Endothelial cell of umbilical vein (primary cell): Measurements from ENCODE around the gene GSDME. TPM values are rescaled to one million over a fixed set of nuclear protein-coding genes. Genes with fewer than 3 reads are reported as not detected.
A peak's percentile ranks its signal among the peaks of the same experiment; 100 is the strongest.

ENCODE experiments used
- BruUV-seq: library from RNA; stranded (reverse); fragments of 400-500 nt; replicated peaks from 2 replicates; lab custom pipeline; 2021; lab: Mats Ljungman, UMichigan
- CTCF ChIA-PET: fragments of 300-600, 350-600 bp; sonication (Branson Sonifier 250); formaldehyde crosslinking; loops from one replicate; lab custom pipeline; 2021; ENCODE audit warnings: antibody characterized with exemption, inconsistent platforms; lab: Charles Lee
- POLR2A ChIA-PET: fragments of 300-600, 350-600 bp; sonication (Branson Sonifier 250); formaldehyde crosslinking; loops from one replicate; lab custom pipeline; 2021; ENCODE audit warnings: antibody characterized with exemption, inconsistent platforms; lab: Charles Lee
- DNase-seq: peaks from one replicate; pipeline ENCODE4 v3.0.0-alpha.2; 2011; ENCODE audit warnings: low read depth, low spot score
- FAIRE-seq: peaks from 2 replicates; lab custom pipeline; 2011; peaks lifted over from hg19 to GRCh38; lab: Jason Lieb, UNC
- H2AFZ ChIP-seq: 2 replicates; pipeline ENCODE4 v1.6.0; 2012; ENCODE audit warnings: low read depth, low read length, control low read depth, inconsistent platforms
- H3K27ac ChIP-seq: 2 replicates; pipeline ENCODE4 v1.5.1; 2011; ENCODE audit warnings: low read depth, mild to moderate bottlenecking, control low read depth, low read length, moderate library complexity; ENCODE audit not compliant: insufficient read depth
- H3K27me3 ChIP-seq, 2 experiments: 2 replicates each; pipeline versions ENCODE4 v1.6.0 to v1.6.1; 2011; ENCODE audit warnings: low read length in 2 of 2, mixed read lengths in 1 of 2; ENCODE audit not compliant: control insufficient read depth in 2 of 2, insufficient read depth in 2 of 2
- H3K36me3 ChIP-seq, 2 experiments: 2 replicates in 1 of 2; 3 replicates in 1 of 2; pipeline ENCODE4 v1.5.1; 2011; ENCODE audit warnings: low read length in 2 of 2, mild to moderate bottlenecking in 1 of 2, moderate library complexity in 1 of 2; ENCODE audit not compliant: control insufficient read depth in 2 of 2, insufficient read depth in 2 of 2; ENCODE audit errors: extremely low read depth in 1 of 2
- H3K4me1 ChIP-seq: 3 replicates; pipeline ENCODE4 v1.5.1; 2011; ENCODE audit warnings: mild to moderate bottlenecking, low read length; ENCODE audit not compliant: control insufficient read depth, insufficient read depth; ENCODE audit errors: extremely low read depth
- H3K4me2 ChIP-seq: 2 replicates; pipeline ENCODE4 v1.6.1; 2011; ENCODE audit warnings: low read length, control low read depth, mixed read lengths; ENCODE audit not compliant: insufficient read depth
- H3K4me3 ChIP-seq, 3 experiments: fragments of 200-600 bp in 1 of 3; sonication (generic), shearing (Covaris generic) in 1 of 3; replicated peaks in 1 of 3; 2 replicates each; pipeline ENCODE4 v1.5.1; 2011 to 2016; ENCODE audit warnings: control low read depth in 3 of 3, low read length in 3 of 3, mild to moderate bottlenecking in 2 of 3, inconsistent platforms in 1 of 3, low read depth in 1 of 3, moderate library complexity in 1 of 3; ENCODE audit not compliant: insufficient read depth in 1 of 3
- H3K79me2 ChIP-seq: 2 replicates; pipeline ENCODE4 v1.6.0; 2012; ENCODE audit warnings: low read length, inconsistent platforms; ENCODE audit not compliant: control insufficient read depth, insufficient read depth
- H3K9ac ChIP-seq: replicated peaks from 2 replicates; pipeline ENCODE3; 2011; ENCODE audit warnings: low read length, control low read depth; ENCODE audit not compliant: insufficient read depth; ENCODE audit errors: extremely low read depth
- H3K9me1 ChIP-seq: replicated peaks from 3 replicates; pipeline ENCODE4 v1.6.0; 2011; ENCODE audit warnings: mild to moderate bottlenecking, low read length; ENCODE audit not compliant: control insufficient read depth, insufficient read depth; ENCODE audit errors: extremely low read depth
- H3K9me3 ChIP-seq: replicated peaks from 2 replicates; pipeline ENCODE4 v1.5.1; 2012; ENCODE audit warnings: low read length, inconsistent platforms; ENCODE audit not compliant: control insufficient read depth, insufficient read depth
- H4K20me1 ChIP-seq: replicated peaks from 2 replicates; pipeline ENCODE3; 2011; ENCODE audit warnings: mild to moderate bottlenecking, low read length; ENCODE audit not compliant: control insufficient read depth, insufficient read depth; ENCODE audit errors: extremely low read depth
- CTCF ChIP-seq, 2 donors: IDR thresholded peaks; 1 replicate in 1 of 2; 2 replicates in 1 of 2; pipeline ENCODE4 v1.5.1; 2011; ENCODE audit warnings: low read length in 2 of 2, mild to moderate bottlenecking in 2 of 2, moderate library complexity in 2 of 2, control low read depth in 1 of 2, inconsistent platforms in 1 of 2, low read depth in 1 of 2; ENCODE audit not compliant: insufficient read depth in 1 of 2; ENCODE audit errors: extremely low read depth in 1 of 2
- EZH2 ChIP-seq: IDR thresholded peaks from 2 replicates; pipeline ENCODE4 v1.6.1; 2012; ENCODE audit warnings: borderline replicate concordance, low read depth, mild to moderate bottlenecking, moderate library complexity, low read length, inconsistent platforms; ENCODE audit not compliant: severe bottlenecking
- FOS ChIP-seq: IDR thresholded peaks from 2 replicates; pipeline ENCODE4 v1.6.1; 2011; ENCODE audit warnings: mild to moderate bottlenecking, low read length, moderate library complexity, borderline replicate concordance; ENCODE audit not compliant: insufficient read depth
- GATA2 ChIP-seq: IDR thresholded peaks from 2 replicates; pipeline ENCODE4 v1.7.0; 2011; ENCODE audit warnings: low read depth, mild to moderate bottlenecking, moderate library complexity, mixed read lengths, low read length; ENCODE audit not compliant: insufficient read length, insufficient read depth
- JUN ChIP-seq: IDR thresholded peaks from 2 replicates; pipeline ENCODE4 v1.6.1; 2011; ENCODE audit warnings: borderline replicate concordance, low read depth; ENCODE audit not compliant: insufficient read length, insufficient read depth
- MYC ChIP-seq: IDR thresholded peaks from one replicate; pipeline ENCODE4 v1.6.1; 2011; ENCODE audit warnings: mild to moderate bottlenecking, low read depth, low read length
- POLR2AphosphoS5 ChIP-seq: IDR thresholded peaks from 2 replicates; pipeline ENCODE4 v1.6.1; 2012; ENCODE audit warnings: low read depth, mild to moderate bottlenecking, control low read depth, low read length, moderate library complexity; ENCODE audit not compliant: insufficient read depth
- dilution Hi-C: fragments of 300-500 bp; cut with MboI; formaldehyde crosslinking; loops from one replicate; pipeline ENCODE4 v1.15.0; 2019; ENCODE audit warnings: low sequenced_read_pairs; ENCODE audit not compliant: extremely low pct_ligation_motif_present
- intact Hi-C: fragments of 100-400 bp; cut with micrococcal nuclease; formaldehyde crosslinking; loops from one replicate; pipeline ENCODE4 v1.10.0; 2022
- polyA plus RNA-seq, 4 experiments: library from polyadenylated mRNA; depleted of rRNA in 3 of 4; stranded (reverse) in 3 of 4; unstranded in 1 of 4; fragments of >200 nt; gene quantifications; 2 replicates each; pipeline versions ENCODE4 v1.2.1 to v1.2.3, GENCODE V29; 2011 to 2012; ENCODE audit warnings: missing spikeins in 1 of 4
- total RNA-seq: library from RNA; stranded (reverse); gene quantifications from 2 replicates; pipeline ENCODE4 v1.2.3, GENCODE V29; 2021

Gene GSDME
- total and polyA plus RNA-seq, 2 donors (not counting 3 experiments of a cell fraction or from before 2014, with no cell fraction given), result 21.1 to 23.4 TPM

DNA sequence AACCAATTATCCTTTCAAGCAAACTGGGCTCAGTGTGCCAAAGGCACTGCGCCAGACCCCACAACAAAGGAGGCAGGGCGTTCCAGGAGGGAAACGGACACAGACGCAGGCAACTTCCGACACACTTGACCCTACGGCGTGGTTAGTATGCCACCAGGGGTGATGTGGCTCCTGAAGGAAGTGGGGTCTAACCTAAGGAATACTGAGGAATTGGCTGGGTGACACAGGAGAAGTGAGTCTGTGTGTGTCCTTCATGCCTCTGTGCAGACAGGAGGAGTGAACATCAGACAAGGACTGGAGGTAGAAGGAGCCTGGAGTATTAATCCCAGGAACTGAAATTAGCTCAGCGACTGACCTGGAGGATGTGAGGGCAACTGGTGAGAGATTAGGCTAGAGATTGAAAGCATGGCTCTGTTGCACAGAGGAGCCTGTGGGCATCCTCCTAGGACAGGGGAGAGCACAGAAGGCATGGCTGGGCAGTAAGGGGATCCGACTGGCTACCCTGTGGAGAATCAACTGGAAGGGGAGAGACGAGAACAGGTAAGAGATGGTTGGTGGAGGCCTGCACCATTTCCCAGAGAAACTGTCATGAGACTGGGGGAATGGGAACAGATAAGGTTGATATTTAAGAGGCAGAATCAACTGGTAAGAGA is 27.8 kb downstream of the GSDME start:
- TF ChIP-seq JUN, result no peak
- TF ChIP-seq GATA2, result peak; percentile 78
- no peak for TF ChIP-seq EZH2
- TF ChIP-seq CTCF (IDR thresholded peaks at IDR 0.05; ENCODE audit: extremely low read depth in 1 of 2, insufficient read depth in 1 of 2, low read depth in 1 of 2, low read length in 2 of 2), result no peak
- peak; percentile 75 for TF ChIP-seq POLR2AphosphoS5
- peak; percentile 13 for TF ChIP-seq MYC
- peak; percentile 30 for TF ChIP-seq FOS
- dilution Hi-C loops, result no loop called here
- Histone ChIP-seq H3K4me1 (peaks cover 16% of the 10 kb centered on the region), H3K36me3 (no peaks in the 10 kb centered on the region), H3K9ac (no peak overlapping the region), H3K79me2 (no peaks in the 10 kb centered on the region), H3K27me3 (no peaks in the 10 kb centered on the region), H3K4me3 (no peak overlapping the region), H2AFZ (no peak overlapping the region), H3K4me2 (peak overlapping the region; percentile 21), H3K9me3 (no peaks in the 10 kb centered on the region), H3K9me1 (no peaks in the 10 kb centered on the region), H4K20me1 (no peaks in the 10 kb centered on the region), H3K27ac (no peak overlapping the region)
- FAIRE-seq (peak; percentile 96), DNase-seq (peak; percentile 75)
- intact Hi-C loops, result loop anchor here (1.0 to 5.0 kb wide), 2 partner anchors 26 to 157 kb away; partner anchors contain the start of gene PALS2
- BruUV-seq, result no TSS peak
- CTCF ChIA-PET, result interaction anchor here (0.6 to 1.5 kb wide), 7 partner anchors 11 to 1183 kb away, joined by 3 to 6 read pairs (median 3); no protein-coding TSS in a partner anchor
- POLR2A ChIA-PET, result no interaction called here
